ENCODE measurements around the gene ENPP3.

Gene ENPP3

DNA sequence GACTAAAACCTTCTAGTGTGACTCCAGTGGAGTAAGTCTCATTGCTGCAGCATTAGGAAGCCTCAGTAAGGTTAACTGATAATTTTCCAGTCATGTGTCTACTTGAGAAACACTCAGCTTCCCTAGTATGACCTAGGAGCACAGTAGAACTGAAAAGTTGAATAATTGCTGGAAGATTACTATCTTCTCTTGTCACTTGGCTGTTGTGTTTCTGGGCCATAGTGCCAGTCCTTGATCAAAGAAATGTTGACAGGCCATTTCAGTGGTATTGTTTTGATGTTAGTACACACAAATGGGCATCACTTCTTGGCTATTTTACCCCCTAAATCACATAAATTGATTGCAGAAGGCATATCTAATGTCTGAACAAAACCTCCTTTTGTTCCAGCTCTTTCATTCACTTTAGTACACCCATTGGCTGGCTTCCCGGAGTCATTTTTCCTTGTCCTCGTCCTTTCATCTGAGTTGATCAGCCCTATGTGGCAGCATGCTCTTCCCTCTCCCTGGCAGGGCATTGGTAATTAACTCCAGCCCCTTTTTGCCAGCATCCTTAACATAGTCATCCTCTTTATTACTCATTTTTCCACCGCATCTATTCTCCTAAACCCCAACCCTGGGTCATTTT, 6.0 kb downstream of the ENPP3 start:
- no peak for DNase-seq

- no peak for DNase-seq
Measured at GRCh38 chr6:131643855-131644460, 6.9 kb downstream of the ENPP3 start.

DNA sequence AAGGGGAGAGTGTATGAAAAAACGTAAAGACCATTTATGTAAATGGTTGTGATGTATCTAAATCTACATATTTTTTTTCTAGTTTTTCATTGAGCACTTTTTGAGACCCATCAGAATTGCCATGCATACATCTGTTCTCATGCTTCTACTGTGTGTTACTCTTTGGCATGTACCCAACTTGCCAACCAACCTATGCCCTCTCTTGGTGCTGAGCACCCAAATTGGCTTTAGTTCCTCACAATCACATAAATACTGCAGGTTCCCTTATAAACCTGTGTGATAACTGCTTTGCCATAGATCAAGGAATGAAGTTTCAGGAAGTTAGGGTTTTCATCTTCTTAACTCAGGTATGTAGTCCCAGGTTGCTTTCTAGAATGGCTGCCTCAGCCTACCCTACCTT, 7.8 kb downstream of the ENPP3 start:
- DNase-seq, result no peak

- no peak for DNase-seq
Measured at GRCh38 chr6:131645846-131646245, 8.7 kb downstream of the ENPP3 start.

DNA sequence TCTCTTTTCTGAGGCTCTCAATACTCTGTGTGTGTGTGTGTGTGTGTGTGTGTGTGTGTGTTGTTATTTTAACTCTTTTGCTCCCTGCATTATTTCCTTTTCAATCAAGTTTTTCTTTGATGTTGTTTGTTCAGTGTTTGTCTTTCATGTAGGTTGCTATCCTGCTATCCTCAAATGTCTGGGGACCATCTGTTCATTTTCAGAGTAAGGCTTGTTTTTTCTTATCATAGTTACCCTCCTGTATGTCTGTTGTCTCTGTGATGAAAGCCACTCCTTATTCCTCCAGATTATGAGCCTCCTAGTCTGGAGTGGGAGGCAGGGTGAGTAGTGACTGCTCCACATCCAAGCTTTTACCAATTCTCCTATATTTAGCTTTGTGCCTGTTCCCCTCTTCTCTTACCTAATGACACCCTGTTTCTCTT, 9.2 kb downstream of the ENPP3 start:
- DNase-seq, result no peak

GRCh38 chr6:131651782-131652181, 14.7 kb downstream of the ENPP3 start:
- no peak for DNase-seq

GRCh38 chr6:131652472-131652871, 15.4 kb downstream of the ENPP3 start:
- DNase-seq, result no peak

GRCh38 chr6:131654326-131654725, 17.2 kb downstream of the ENPP3 start:
- no peak for DNase-seq

DNA sequence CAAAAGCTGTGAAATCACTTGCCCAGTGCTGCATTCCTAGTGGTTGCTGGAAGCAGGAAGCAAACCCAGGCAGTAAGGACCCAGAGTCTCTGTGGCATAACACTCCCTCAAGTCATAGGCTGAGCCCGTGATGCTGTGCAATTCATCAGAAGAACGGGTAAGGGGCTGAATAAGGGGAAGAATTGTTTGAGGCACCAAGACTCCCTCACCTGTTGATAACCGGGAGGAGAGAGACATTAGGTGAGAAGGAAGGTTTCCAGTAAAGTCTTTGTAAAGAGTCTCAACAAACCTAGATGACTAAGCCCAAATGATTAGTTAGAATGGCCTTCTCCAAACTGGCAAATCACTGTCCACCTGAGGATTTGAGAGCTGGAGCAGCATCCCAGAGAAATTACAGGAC, 18.3 kb downstream of the ENPP3 start:
- no peak for DNase-seq

DNA sequence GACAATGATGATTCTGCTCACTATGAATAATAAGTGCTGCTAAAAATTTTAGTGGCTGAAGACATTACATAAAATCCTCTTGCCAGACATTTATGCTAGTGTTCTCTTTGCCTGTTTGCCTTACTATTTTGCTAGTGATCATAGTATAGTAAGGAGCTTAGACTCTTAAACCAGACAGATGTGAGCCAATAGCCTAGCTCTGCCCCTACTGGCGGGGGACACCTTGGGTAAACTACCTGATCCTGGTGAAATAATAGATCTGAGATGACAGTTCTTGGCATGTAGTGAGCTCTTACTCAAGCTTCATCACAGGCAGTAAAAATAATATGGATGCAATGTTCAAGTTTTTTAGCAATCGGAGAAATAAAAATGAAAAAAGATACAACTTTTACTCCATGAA, 18.8 kb downstream of the ENPP3 start:
- no peak for DNase-seq

DNA sequence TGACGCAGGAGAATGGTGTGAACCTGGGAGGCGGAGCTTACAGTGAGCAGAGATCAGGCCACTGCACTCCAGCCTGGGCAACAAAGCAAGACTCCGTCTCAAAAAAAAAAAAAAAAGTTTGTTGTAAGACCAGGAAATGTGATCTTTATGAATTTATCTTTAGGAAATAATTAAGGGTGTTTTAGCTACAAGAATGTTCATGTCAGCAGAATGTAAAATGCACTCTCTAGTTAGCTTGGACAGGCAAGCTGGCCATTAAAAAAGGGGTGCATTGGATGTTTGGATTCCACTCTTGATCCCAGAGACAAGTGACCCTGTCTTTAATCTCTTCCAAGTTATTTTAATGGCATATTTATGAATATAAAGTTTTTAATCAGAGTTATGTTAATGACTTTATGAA, 19.6 kb downstream of the ENPP3 start:
- no peak for DNase-seq

DNA sequence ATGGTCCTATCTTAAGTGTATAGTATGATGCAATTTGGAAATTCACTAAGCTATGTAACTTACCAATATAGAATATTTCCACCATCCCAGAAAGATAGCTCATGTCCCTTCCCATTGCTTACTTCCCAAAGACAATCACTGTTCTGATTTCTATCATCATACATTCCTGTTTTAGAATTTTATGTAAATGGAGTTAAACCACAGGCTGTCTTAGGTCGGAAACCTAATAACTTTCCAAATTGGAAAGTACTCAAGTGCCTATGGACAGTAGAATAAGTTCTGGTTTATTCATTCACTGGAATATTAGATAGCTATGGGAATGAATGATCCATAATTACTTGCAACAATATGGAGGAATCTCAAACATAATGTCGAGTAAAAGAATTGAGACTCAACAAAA, 20.1 kb downstream of the ENPP3 start:
- no peak for DNase-seq

GRCh38 chr6:131657630-131658111, 20.6 kb downstream of the ENPP3 start:
- DNase-seq, result peak in 1 of 5 experiments; percentile 32

DNA sequence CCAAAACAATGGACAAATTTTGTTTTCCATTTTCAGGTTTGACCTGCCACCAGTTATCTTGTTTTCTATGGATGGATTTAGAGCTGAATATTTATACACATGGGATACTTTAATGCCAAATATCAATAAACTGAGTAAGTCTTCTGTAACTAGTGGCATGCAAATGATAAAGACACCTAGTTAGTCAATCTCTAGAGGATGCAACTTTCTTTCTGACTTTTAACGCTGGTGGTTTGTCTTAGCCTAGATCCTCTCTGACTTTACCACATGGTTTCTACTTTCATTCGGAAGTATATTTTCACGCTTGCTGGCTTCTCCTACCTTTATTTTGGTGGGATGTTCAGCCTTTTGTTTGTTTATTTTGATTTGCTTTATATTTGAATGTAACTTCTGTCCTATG, 21.2 kb downstream of the ENPP3 start:
- DNase-seq, result no peak

- no peak for DNase-seq
Measured at GRCh38 chr6:131660195-131660594, 23.1 kb downstream of the ENPP3 start.

DNA sequence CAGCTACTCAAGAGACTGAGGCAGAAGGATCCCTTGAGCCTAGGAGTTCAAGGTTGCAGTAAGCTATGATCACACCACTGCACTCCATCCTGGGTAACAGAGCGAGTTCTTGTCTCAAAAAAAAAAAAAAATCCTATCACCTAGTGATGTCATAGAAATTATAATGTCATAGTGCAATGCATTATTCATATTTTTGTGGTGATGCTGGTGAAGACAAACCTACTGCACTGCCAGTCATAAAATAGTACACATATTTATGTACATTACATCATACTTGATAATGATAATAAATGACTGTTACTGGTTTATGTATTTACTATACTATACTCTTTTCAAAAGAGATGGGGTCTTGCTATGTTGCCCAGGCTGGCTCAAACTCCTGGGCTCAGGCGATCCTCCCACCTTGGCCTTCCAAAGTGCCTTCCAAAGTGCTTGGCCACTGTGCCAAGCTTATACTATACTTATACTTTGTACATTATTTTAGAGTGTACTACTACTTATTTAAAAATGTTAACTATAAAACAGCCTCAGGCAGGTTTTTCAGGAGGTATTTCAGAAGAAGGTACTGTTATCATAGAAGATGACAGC, 26.6 kb downstream of the ENPP3 start:
- no peak for DNase-seq

GRCh38 chr6:131669891-131670290, 32.8 kb downstream of the ENPP3 start:
- DNase-seq, result peak in 1 of 5 experiments; percentile 51

GRCh38 chr6:131673184-131673583, 36.1 kb downstream of the ENPP3 start:
- DNase-seq, result no peak

DNA sequence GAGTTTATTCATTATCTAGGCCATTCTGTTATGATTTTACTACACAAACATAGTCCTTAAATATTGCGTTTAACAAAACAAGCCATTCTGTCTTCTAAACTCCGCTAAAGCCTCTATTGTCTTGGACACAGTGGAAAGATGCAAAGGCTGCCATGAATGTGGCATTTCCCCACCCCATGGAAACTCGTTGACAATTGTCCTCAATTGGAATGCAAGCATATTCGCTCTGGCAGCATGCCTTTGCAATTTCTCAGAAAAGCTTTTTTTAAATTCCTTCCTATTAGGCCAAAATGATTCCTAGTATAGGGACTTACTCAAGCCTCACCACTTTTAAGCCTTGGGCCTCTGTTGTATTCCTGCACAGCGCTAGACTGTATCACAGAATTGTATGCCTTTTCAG, 41.3 kb downstream of the ENPP3 start:
- no peak for DNase-seq

DNA sequence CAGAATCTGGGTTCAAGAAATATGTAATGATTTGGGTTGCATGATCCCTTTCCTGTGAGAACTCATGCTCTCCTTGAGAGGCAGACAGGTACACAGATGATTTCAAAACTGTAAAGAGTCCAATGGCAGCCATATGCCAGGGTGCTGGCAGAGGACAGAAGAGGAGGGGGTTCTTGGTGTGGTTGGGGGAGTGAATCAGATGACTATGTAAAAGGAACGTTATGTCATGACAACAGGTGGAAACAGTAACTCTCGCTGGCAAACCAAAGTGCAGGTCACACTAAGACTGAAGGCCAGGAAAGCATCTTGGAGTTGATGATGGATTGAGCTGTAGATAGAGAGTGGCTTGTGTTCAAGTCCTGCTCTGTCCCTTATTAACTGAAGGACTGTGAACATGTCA, 43.8 kb downstream of the ENPP3 start:
- no peak for DNase-seq

- no peak for DNase-seq
Measured at GRCh38 chr6:131681585-131681984, 44.5 kb downstream of the ENPP3 start.

DNA sequence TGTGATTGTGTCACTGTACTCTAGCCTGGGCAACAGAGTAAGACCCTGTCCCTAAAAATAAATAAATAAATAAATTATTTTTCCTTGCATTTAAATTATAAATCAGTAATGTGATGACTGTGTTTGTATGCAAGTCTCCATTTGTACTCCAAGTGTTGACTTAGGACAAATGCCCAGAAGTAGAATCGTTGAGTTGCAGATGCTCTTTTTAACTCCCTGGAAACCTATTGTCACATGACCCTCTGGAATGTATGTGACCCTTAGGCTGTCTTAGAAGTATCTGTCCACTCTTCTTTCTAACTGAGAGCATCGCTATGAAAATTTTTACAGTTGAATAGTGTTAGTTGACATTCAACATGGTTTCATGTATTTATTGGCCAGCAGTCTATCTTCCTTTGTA, 45.3 kb downstream of the ENPP3 start:
- no peak for DNase-seq

DNA sequence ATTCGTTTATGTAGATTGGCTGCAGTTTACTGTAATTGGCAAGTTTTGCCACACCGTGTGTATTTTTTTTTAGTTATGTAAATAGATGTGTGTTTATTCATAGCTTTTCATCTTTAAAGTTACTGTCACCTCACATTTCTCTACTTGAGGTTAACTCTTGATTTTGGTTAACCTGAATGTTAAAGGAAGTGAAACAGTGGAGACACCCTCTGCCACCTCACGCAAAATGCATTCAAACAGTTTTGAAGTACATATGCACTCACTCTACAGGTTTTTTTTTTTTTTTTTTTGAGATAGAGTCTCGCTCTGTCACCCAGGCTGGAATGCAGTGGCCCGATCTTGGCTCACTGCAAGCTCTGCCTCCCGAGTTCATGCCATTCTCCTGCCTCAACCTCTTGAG, 46.4 kb downstream of the ENPP3 start:
- DNase-seq, result peak in 1 of 5 experiments; percentile 96

DNA sequence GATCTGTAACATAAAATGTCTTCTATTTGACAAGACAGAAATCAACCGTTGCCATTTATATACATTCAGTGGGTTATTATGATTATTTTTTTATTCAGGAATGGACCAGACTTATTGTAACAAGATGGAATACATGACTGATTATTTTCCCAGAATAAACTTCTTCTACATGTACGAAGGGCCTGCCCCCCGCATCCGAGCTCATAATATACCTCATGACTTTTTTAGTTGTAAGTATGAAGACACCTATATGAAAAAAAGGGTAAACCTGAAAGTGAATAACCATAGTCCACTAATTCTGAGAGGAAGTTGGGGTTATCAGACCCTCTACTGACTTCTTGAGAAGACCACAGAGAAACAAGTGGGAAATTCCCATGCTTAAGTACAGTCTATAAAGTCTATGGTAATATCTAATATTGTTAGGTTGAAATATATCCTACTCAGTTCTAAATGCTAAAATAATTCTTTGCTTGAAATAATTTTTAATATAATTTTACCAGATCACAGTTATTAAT, 48.2 kb downstream of the ENPP3 start:
- peak in 1 of 5 experiments; percentile 91 for DNase-seq
